PFSK-1 (cell line): ENCODE data around the gene RPS28.

ENCODE experiments used
- FOXP2 ChIP-seq: optimal IDR thresholded peaks from 2 replicates; pipeline ENCODE3; 2011; ENCODE audit warnings: borderline replicate concordance, control low read depth, inconsistent platforms; ENCODE audit not compliant: insufficient read depth; ENCODE audit errors: extremely low read length, extremely low read depth
- POLR2AphosphoS5 ChIP-seq: IDR thresholded peaks from 2 replicates; pipeline ENCODE4 v1.6.1; 2012; ENCODE audit warnings: low read depth, mild to moderate bottlenecking, control low read depth, low read length, moderate library complexity
- REST ChIP-seq, 2 experiments: IDR thresholded peaks; 2 replicates each; pipeline versions ENCODE4 v1.6.1 to v1.8.0; 2011 to 2012; ENCODE audit warnings: low read depth in 2 of 2, low read length in 2 of 2, control low read depth in 1 of 2, inconsistent platforms in 1 of 2, mild to moderate bottlenecking in 1 of 2, moderate library complexity in 1 of 2; ENCODE audit not compliant: insufficient read depth in 1 of 2
- SIN3A ChIP-seq: IDR thresholded peaks from 2 replicates; pipeline ENCODE4 v1.6.1; 2012; ENCODE audit warnings: mild to moderate bottlenecking, low read length, moderate library complexity, borderline replicate concordance; ENCODE audit not compliant: insufficient read depth
- TAF1 ChIP-seq: IDR thresholded peaks from 2 replicates; pipeline ENCODE4 v1.6.1; 2012; ENCODE audit warnings: low read length, control low read depth, borderline replicate concordance; ENCODE audit not compliant: insufficient read depth

Gene RPS28

GRCh38 chr19:8319807-8320520, 1.3 kb upstream of the RPS28 start:
- TF ChIP-seq POLR2AphosphoS5 (no peak), FOXP2 (no peak), TAF1 (no peak), SIN3A (no peak), REST (IDR thresholded peaks at IDR 0.05; ENCODE audit: insufficient read depth in 1 of 2, low read depth in 2 of 2, low read length in 2 of 2) (no peak)

DNA sequence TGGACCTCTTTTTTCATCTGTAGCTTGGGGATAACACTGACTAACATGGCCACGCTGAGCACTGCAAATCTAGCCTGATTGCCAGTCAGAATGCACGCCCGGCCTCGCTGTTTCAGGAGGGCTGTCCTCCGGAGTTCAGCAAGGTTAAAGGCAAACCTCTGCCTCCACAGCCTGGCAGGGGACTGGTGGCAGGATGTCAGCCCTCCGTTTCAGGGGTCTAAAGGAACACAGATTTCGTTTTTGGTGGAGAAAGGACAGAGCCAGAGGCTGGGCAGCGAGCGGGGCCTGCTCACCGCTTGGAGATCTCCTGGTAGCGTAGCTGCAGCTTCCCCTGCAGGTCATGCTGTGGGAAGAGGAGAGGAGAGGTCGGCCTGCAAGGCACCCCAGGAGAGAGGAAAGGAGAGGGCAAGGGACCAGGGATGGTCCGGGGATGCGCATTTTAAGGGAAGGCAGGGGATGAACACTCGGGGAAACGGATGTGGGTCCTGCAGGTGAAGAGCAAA, 681 bp upstream of the RPS28 start:
- no peak for TF ChIP-seq TAF1

DNA sequence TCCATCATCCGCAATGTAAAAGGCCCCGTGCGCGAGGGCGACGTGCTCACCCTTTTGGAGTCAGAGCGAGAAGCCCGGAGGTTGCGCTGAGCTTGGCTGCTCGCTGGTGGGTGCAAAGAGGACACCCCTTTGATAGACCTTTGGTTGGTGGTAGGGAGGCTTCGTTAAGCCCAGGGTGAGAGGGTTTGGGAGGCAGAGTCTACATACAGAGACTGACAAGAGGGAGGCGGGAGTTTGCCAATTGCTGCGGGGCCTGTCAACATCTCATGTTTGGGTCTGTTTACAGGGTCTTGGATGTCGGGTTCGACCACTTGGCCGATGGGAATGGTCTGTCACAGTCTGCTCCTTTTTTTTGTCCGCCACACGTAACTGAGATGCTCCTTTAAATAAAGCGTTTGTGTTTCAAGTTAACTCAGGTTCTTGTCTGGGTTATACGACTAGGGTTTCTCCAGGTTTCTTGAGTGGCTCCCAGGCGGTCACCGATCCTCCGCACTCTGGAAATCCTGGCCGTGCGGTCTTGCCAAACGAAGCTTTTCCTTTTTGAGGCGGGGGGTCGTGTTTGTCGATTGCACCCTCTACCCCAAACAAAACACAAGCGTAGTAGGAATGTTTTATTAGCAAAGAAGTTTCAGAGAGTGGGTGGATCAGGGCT, 816 bp downstream of the RPS28 start:
- TF ChIP-seq SIN3A (no peak), FOXP2 (no peak), REST (IDR thresholded peaks at IDR 0.05; ENCODE audit: insufficient read depth in 1 of 2, low read depth in 2 of 2, low read length in 2 of 2) (no peak), TAF1 (no peak), POLR2AphosphoS5 (no peak)

- TF ChIP-seq SIN3A, result no peak
Observed at GRCh38 chr19:8322638-8322997, 1.3 kb downstream of the RPS28 start.

DNA sequence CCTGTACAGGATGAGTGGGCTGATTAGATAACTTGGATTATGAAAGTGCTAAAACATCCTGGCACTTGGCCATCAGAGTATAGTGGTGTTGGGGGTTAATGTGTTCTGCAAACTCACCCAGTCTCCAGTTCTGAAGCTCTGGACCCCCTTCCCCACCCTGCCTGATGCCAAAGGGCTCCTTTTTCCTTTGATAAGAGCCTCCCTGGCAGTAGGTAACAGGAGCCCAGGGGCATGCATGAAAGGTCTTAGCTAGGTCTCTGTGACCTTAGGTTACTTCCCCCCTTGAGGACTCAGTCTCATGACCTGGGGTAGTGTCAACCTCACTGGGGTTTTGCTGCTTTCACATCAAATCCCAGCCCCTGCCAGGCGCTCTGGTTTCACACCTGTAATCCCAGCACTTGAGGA, 2.5 kb downstream of the RPS28 start:
- no peak for TF ChIP-seq FOXP2
- TF ChIP-seq POLR2AphosphoS5, result peak; percentile 69; the same call in 1 of the 2 replicates
- no peak for TF ChIP-seq TAF1

GRCh38 chr19:8324186-8325050, 3.1 kb downstream of the RPS28 start:
- TF ChIP-seq TAF1 (no peak; the same call in 1 of the 2 replicates), POLR2AphosphoS5 (no peak; the same call in none of the 2 replicates), FOXP2 (no peak), REST (IDR thresholded peaks at IDR 0.05; ENCODE audit: insufficient read depth in 1 of 2, low read depth in 2 of 2, low read length in 2 of 2) (no peak), SIN3A (no peak)
